GM12878 (cell line): ENCODE results near the gene FCHSD2. TPM values are rescaled to one million over a fixed set of nuclear protein-coding genes. Genes with fewer than 3 reads are reported as not detected.
A peak's percentile ranks its signal among the peaks of the same experiment; 100 is the strongest.

Experiments used
- BCL3 ChIP-seq: IDR thresholded peaks from 2 replicates; pipeline ENCODE4 v1.6.1; 2011; ENCODE audit warnings: borderline replicate concordance, low read depth, mild to moderate bottlenecking, moderate library complexity, low read length; ENCODE audit not compliant: insufficient read depth, poor library complexity, severe bottlenecking
- CREM ChIP-seq: IDR thresholded peaks from 2 replicates; pipeline ENCODE4 v1.6.1; 2014; ENCODE audit warnings: antibody characterized with exemption, low read depth
- E2F8 ChIP-seq: fragments of 450-650 bp; IDR thresholded peaks from 2 replicates; pipeline ENCODE4 v1.6.1; 2018; ENCODE audit warnings: mild to moderate bottlenecking, low read depth, moderate library complexity; ENCODE audit not compliant: partially characterized antibody
- ETV6 ChIP-seq, 2 experiments: fragments of 450-650 bp in 1 of 2; IDR thresholded peaks in 1 of 2; conservative IDR thresholded peaks in 1 of 2; 2 replicates each; pipeline ENCODE4 v1.6.1; 2014; ENCODE audit warnings: antibody characterized with exemption in 1 of 2, borderline replicate concordance in 1 of 2, low read depth in 1 of 2, mild to moderate bottlenecking in 1 of 2, moderate library complexity in 1 of 2
- IRF4 ChIP-seq: IDR thresholded peaks from 2 replicates; pipeline ENCODE4 v1.6.1; 2011; ENCODE audit warnings: low read depth, low read length
- MTA2 ChIP-seq: fragments of 450-650 bp; IDR thresholded peaks from 2 replicates; pipeline ENCODE4 v1.6.1; 2016; ENCODE audit warnings: low read depth, mild to moderate bottlenecking, moderate library complexity
- MTA3 ChIP-seq: IDR thresholded peaks from 2 replicates; pipeline ENCODE4 v1.6.1; 2012; ENCODE audit warnings: low read length, inconsistent platforms, borderline replicate concordance
- NFYA ChIP-seq: IDR thresholded peaks from 2 replicates; pipeline ENCODE4 v1.6.1; 2011; ENCODE audit warnings: low read depth, mild to moderate bottlenecking, low read length, improper control_type of control experiment, borderline replicate concordance
- PAX5 ChIP-seq: IDR thresholded peaks from 2 replicates; pipeline ENCODE4 v1.6.1; 2011; ENCODE audit warnings: low read depth, low read length, borderline replicate concordance
- RAD21 ChIP-seq: IDR thresholded peaks from 2 replicates; pipeline ENCODE4 v1.6.1; 2011; ENCODE audit warnings: mild to moderate bottlenecking, low read depth, low read length, moderate library complexity; ENCODE audit not compliant: insufficient read depth
- SMARCA5 ChIP-seq: fragments of 450-650 bp; IDR thresholded peaks from 2 replicates; pipeline ENCODE4 v1.6.1; 2017; ENCODE audit warnings: mild to moderate bottlenecking
- SPI1 ChIP-seq: IDR thresholded peaks from 2 replicates; pipeline ENCODE4 v1.6.1; 2011; ENCODE audit warnings: low read depth, mild to moderate bottlenecking, low read length, moderate library complexity, borderline replicate concordance; ENCODE audit not compliant: insufficient read depth
- SUPT20H ChIP-seq: IDR thresholded peaks from 2 replicates; pipeline ENCODE4 v1.6.1; 2011; ENCODE audit warnings: low read depth, mild to moderate bottlenecking, low read length, moderate library complexity, borderline replicate concordance; ENCODE audit not compliant: control insufficient read depth
- SUZ12 ChIP-seq: fragments of 200-600 bp; sonication (generic); IDR thresholded peaks from one replicate; pipeline ENCODE4 v1.6.1; 2018; ENCODE audit warnings: antibody characterized with exemption, mild to moderate bottlenecking; ENCODE audit not compliant: unreplicated experiment
- ZBTB4 ChIP-seq: fragments of 450-650 bp; formaldehyde crosslinking; IDR thresholded peaks from 2 replicates; pipeline ENCODE4 v1.4.0; 2022; ENCODE audit warnings: mild to moderate bottlenecking, moderate library complexity
- ZNF24 ChIP-seq: fragments of 450-650 bp; IDR thresholded peaks from 2 replicates; pipeline ENCODE4 v1.6.1; 2017; ENCODE audit warnings: antibody characterized with exemption, mild to moderate bottlenecking
- ZNF592 ChIP-seq: fragments of 450-650 bp; IDR thresholded peaks from 2 replicates; pipeline ENCODE4 v1.6.1; 2017; ENCODE audit warnings: mild to moderate bottlenecking, moderate library complexity
- polyA plus RNA-seq, 11 experiments: library from polyadenylated mRNA; depleted of rRNA in 4 of 11; unstranded in 6 of 11; stranded (reverse) in 5 of 11; fragments of >200 nt; fragmentation: Nextera tagmentation in 4 of 11; fragmentation: Illumina TruSeq in 1 of 11; extraction: Ambion mirVana in 4 of 11; extraction: Trizol in 1 of 11; gene quantifications; 1 replicate in 1 of 11; 2 replicates in 10 of 11; pipeline versions ENCODE4 v1.2.1 to v1.2.3, GENCODE V29; 2011 to 2016; ENCODE audit warnings: inconsistent platforms in 2 of 11, missing spikeins in 2 of 11, low read depth in 1 of 11
- total RNA-seq, 4 experiments: library from RNA; depleted of rRNA in 3 of 4; stranded (reverse); fragments of >200 nt in 3 of 4; fragmentation: Illumina TruSeq in 1 of 4; extraction: Trizol in 1 of 4; gene quantifications; 2 replicates each; pipeline versions ENCODE4 v1.2.1 to v1.2.3, GENCODE V29; 2013 to 2021

FCHSD2 gene
- total and polyA plus RNA-seq, 10 of the 15 experiments (the other 5 are each of a cell fraction or from before 2014, with no cell fraction given), result 13.2 to 89.8 (median 47.8) TPM

- TF ChIP-seq ZBTB4 (CRISPR knock-in tag) (no peak), NFYA (no peak), RAD21 (0 out of 2 replicates have a peak, but pooled peaks have one; percentile 7), MTA3 (no peak; the same call in 1 of the 2 replicates), ZNF592 (no peak), SMARCA5 (no peak), IRF4 (no peak), PAX5 (peak; percentile 95; the same call in 1 of the 2 replicates), MTA2 (peak; percentile 51; the same call in 1 of the 2 replicates), SUPT20H (no peak), E2F8 (no peak), ZNF24 (0 out of 2 replicates have a peak, but pooled peaks have one; percentile 15), SPI1 (peak; percentile 38), BCL3 (no peak), ETV6 (conservative IDR thresholded peaks at IDR 0.05 in 1 of 2, IDR thresholded peaks at IDR 0.05 in 1 of 2; ENCODE audit: borderline replicate concordance in 1 of 2, low read depth in 1 of 2) (peak in 1 of 2 experiments; percentile 77; a peak in 2 of 4 replicates), SUZ12 (no peak), CREM (peak; percentile 44; the same call in 1 of the 2 replicates)
Measured at GRCh38 chr11:73047773-73048371, 94.2 kb downstream of the FCHSD2 start (continued).
